HepG2 (cell line): ENCODE data around the gene MRPS5. TPM values are rescaled to one million over a fixed set of nuclear protein-coding genes. Genes with fewer than 3 reads are reported as not detected.

Experiments
- ATAC-seq: fragments of 200-7000 bp; cut with Tn5 transposase; 3 replicates; pipeline ENCODE4 v1.9.1; 2020; ENCODE audit warnings: mild to moderate bottlenecking, moderate library complexity
- BruUV-seq: library from RNA; stranded (reverse); fragments of 400-500 nt; replicated peaks from 2 replicates; lab custom pipeline; 2021; lab: Mats Ljungman, UMichigan
- CTCF ChIA-PET: fragments of 300-600 bp; formaldehyde crosslinking; extraction: SDS; loops from one replicate; lab custom pipeline; 2021; ENCODE audit warnings: low total read pairs, inconsistent platforms, low intra/inter-chr PET ratio; lab: Yijun Ruan, JAX
- POLR2A ChIA-PET: fragments of 350-600 bp; sonication (Branson Sonifier 250); formaldehyde crosslinking; loops from one replicate; lab custom pipeline; 2020; ENCODE audit warnings: antibody characterized with exemption, inconsistent platforms; lab: Yijun Ruan, JAX
- DNase-seq: peaks from one replicate; pipeline ENCODE4 v3.0.0-alpha.2; 2015; ENCODE audit warnings: low spot score
- FAIRE-seq: peaks from 3 replicates; lab custom pipeline; 2011; peaks lifted over from hg19 to GRCh38; lab: Jason Lieb, UNC
- H2AFZ ChIP-seq: one replicate; pipeline ENCODE4 v1.6.1; 2011; ENCODE audit warnings: low read length, inconsistent platforms
- H3K27ac ChIP-seq: fragments of 300-600 bp; 3 replicates; pipeline ENCODE4 v1.8.0; 2011; ENCODE audit warnings: mixed run types, mild to moderate bottlenecking, mixed read lengths, low read length, inconsistent platforms; ENCODE audit not compliant: insufficient read depth; ENCODE audit errors: extremely low read length
- H3K27me3 ChIP-seq, 2 experiments: fragments of 200-600 bp in 1 of 2; 2 replicates in 1 of 2; 3 replicates in 1 of 2; pipeline versions ENCODE4 v1.6.0 to v1.8.0; 2011; ENCODE audit warnings: low read length in 2 of 2, mild to moderate bottlenecking in 2 of 2, moderate library complexity in 2 of 2, inconsistent platforms in 1 of 2; ENCODE audit not compliant: insufficient read depth in 2 of 2, control insufficient read depth in 1 of 2
- H3K36me3 ChIP-seq, 2 experiments: fragments of 200-600 bp in 1 of 2; replicated peaks in 1 of 2; 2 replicates in 1 of 2; 3 replicates in 1 of 2; pipeline versions ENCODE4 v1.5.1 to v1.8.0; 2011; ENCODE audit warnings: low read length in 2 of 2, inconsistent platforms in 1 of 2; ENCODE audit not compliant: insufficient read depth in 2 of 2, control insufficient read depth in 1 of 2
- H3K4me1 ChIP-seq: 2 replicates; pipeline ENCODE4 v1.5.1; 2012; ENCODE audit warnings: low read length, inconsistent platforms; ENCODE audit not compliant: insufficient read depth
- H3K4me2 ChIP-seq: 2 replicates; pipeline ENCODE4 v1.6.0; 2011; ENCODE audit warnings: low read depth, low read length, inconsistent platforms
- H3K4me3 ChIP-seq, 3 experiments: fragments of 200-600 bp in 1 of 3; sonication (generic), shearing (Covaris generic) in 1 of 3; replicated peaks in 1 of 3; 2 replicates each; pipeline ENCODE4 v1.5.1; 2011 to 2016; ENCODE audit warnings: low read length in 3 of 3, inconsistent platforms in 2 of 3, low read depth in 2 of 3, mild to moderate bottlenecking in 2 of 3, control low read depth in 1 of 3, mixed read lengths in 1 of 3; ENCODE audit not compliant: insufficient read depth in 1 of 3
- H3K79me2 ChIP-seq: one replicate; pipeline ENCODE4 v1.6.1; 2011; ENCODE audit warnings: low read length, inconsistent platforms; ENCODE audit not compliant: insufficient read depth
- H3K9ac ChIP-seq: 2 replicates; pipeline ENCODE4 v1.6.0; 2011; ENCODE audit warnings: mild to moderate bottlenecking, low read depth, low read length, inconsistent platforms; ENCODE audit not compliant: insufficient read depth
- H3K9me3 ChIP-seq: 2 replicates; pipeline ENCODE4 v1.5.1; 2012; ENCODE audit warnings: mild to moderate bottlenecking, low read length
- H4K20me1 ChIP-seq: 2 replicates; pipeline ENCODE4 v1.6.0; 2011; ENCODE audit warnings: inconsistent platforms, mild to moderate bottlenecking, low read length, moderate library complexity; ENCODE audit not compliant: insufficient read depth
- CHD4 ChIP-seq: fragments of 200-600 bp; sonication (generic); IDR thresholded peaks from 2 replicates; pipeline ENCODE4 v1.7.0; 2017; ENCODE audit warnings: mild to moderate bottlenecking, low read length, borderline replicate concordance
- ELF4 ChIP-seq: sonication (generic); formaldehyde crosslinking; IDR thresholded peaks from 2 replicates; pipeline ENCODE4 v1.5.0; 2020; ENCODE audit warnings: missing genetic modification reagents, mild to moderate bottlenecking, moderate library complexity, borderline replicate concordance
- ETV6 ChIP-seq: sonication (generic); formaldehyde crosslinking; conservative IDR thresholded peaks from 2 replicates; pipeline ENCODE4 v1.4.0; 2020; ENCODE audit warnings: missing genetic modification reagents
- KDM4B ChIP-seq: sonication (generic); formaldehyde crosslinking; IDR thresholded peaks from 2 replicates; pipeline ENCODE4 v1.4.0; 2020; ENCODE audit warnings: missing genetic modification reagents
- NPAS2 ChIP-seq: sonication (generic); formaldehyde crosslinking; IDR thresholded peaks from 2 replicates; pipeline ENCODE4 v1.8.0; 2022; ENCODE audit warnings: mild to moderate bottlenecking, missing genetic modification reagents, borderline replicate concordance
- NR2F6 ChIP-seq, 2 experiments: IDR thresholded peaks; 2 replicates each; pipeline ENCODE4 v1.6.1; 2016; ENCODE audit warnings: antibody characterized with exemption in 1 of 2, mild to moderate bottlenecking in 1 of 2
- RAD51 ChIP-seq: fragments of 450-650 bp; IDR thresholded peaks from 2 replicates; pipeline ENCODE4 v1.6.1; 2016; ENCODE audit warnings: borderline replicate concordance
- RORA ChIP-seq: sonication (generic); formaldehyde crosslinking; IDR thresholded peaks from 2 replicates; pipeline ENCODE4 v1.5.0; 2020; ENCODE audit warnings: mild to moderate bottlenecking, missing genetic modification reagents, moderate library complexity
- SKIL ChIP-seq: sonication (generic); formaldehyde crosslinking; IDR thresholded peaks from 2 replicates; pipeline ENCODE4 v1.8.0; 2022; ENCODE audit warnings: missing genetic modification reagents, mild to moderate bottlenecking, moderate library complexity, borderline replicate concordance
- SMARCC2 ChIP-seq: fragments of 450-650 bp; IDR thresholded peaks from 2 replicates; pipeline ENCODE4 v1.6.1; 2017; ENCODE audit warnings: antibody characterized with exemption, mild to moderate bottlenecking
- SOX6 ChIP-seq, 2 experiments: fragments of 450-650 bp in 1 of 2; sonication (generic) in 1 of 2; formaldehyde crosslinking in 1 of 2; IDR thresholded peaks; 2 replicates each; pipeline versions ENCODE4 v1.4.0 to v1.6.1; 2017 to 2020; ENCODE audit warnings: antibody characterized with exemption in 1 of 2, mild to moderate bottlenecking in 1 of 2, missing genetic modification reagents in 1 of 2
- SP1 ChIP-seq, 2 experiments: fragments of 450-650 bp in 1 of 2; sonication (generic) in 1 of 2; formaldehyde crosslinking in 1 of 2; IDR thresholded peaks; 2 replicates each; pipeline versions ENCODE4 v1.4.0 to v1.6.1; 2016 to 2020; ENCODE audit warnings: missing genetic modification reagents in 1 of 2
- SRY ChIP-seq: sonication (generic); formaldehyde crosslinking; IDR thresholded peaks from 2 replicates; pipeline ENCODE4 v1.8.0; 2022; ENCODE audit warnings: mild to moderate bottlenecking, missing genetic modification reagents
- SSRP1 ChIP-seq: IDR thresholded peaks from 2 replicates; pipeline ENCODE4 v1.6.1; 2016; ENCODE audit warnings: control low read depth
- TCF7L2 ChIP-seq: IDR thresholded peaks from 2 replicates; pipeline ENCODE4 v1.6.1; 2011; ENCODE audit warnings: mild to moderate bottlenecking, low read depth, low read length, moderate library complexity
- TFDP2 ChIP-seq: sonication (generic); formaldehyde crosslinking; IDR thresholded peaks from 2 replicates; pipeline ENCODE4 v1.4.0; 2020; ENCODE audit warnings: missing genetic modification reagents
- ZC3H4 ChIP-seq: sonication (generic); formaldehyde crosslinking; IDR thresholded peaks from 2 replicates; pipeline ENCODE4 v1.4.0; 2020; ENCODE audit warnings: missing genetic modification reagents, borderline replicate concordance
- ZIK1 ChIP-seq: sonication (generic); formaldehyde crosslinking; IDR thresholded peaks from 2 replicates; pipeline ENCODE4 v1.5.0; 2020; ENCODE audit warnings: mild to moderate bottlenecking, low read depth, missing genetic modification reagents, borderline replicate concordance
- ZNF136 ChIP-seq: sonication (generic); formaldehyde crosslinking; IDR thresholded peaks from 2 replicates; pipeline ENCODE4 v1.8.1; 2022; ENCODE audit warnings: low read depth, mild to moderate bottlenecking, moderate library complexity, missing genetic modification reagents
- ZNF143 ChIP-seq: sonication (generic); formaldehyde crosslinking; IDR thresholded peaks from 2 replicates; pipeline ENCODE4 v1.4.0; 2020; ENCODE audit warnings: missing genetic modification reagents
- ZNF296 ChIP-seq: sonication (generic); formaldehyde crosslinking; conservative IDR thresholded peaks from 2 replicates; pipeline ENCODE4 v1.5.0; 2020; ENCODE audit warnings: mild to moderate bottlenecking, missing genetic modification reagents
- ZNF3 ChIP-seq: IDR thresholded peaks from 2 replicates; pipeline ENCODE4 v1.7.0; 2017; ENCODE audit warnings: inconsistent platforms
- ZNF44 ChIP-seq: sonication (generic); formaldehyde crosslinking; IDR thresholded peaks from 2 replicates; pipeline ENCODE4 v1.5.1; 2020; ENCODE audit warnings: mild to moderate bottlenecking, missing genetic modification reagents
- WGBS: methylation state at CpG from one replicate; pipeline ENCODE4 v1.1.6; 2017; ENCODE audit warnings: low lambda C conversion rate; 5-methylcytosine and 5-hydroxymethylcytosine counted together
- in situ Hi-C: cut with HindIII; loops from 2 replicates; pipeline ENCODE4 v1.10.0; 2017; ENCODE audit warnings: low pct_unique_long_range_greater_than_20kb; ENCODE audit not compliant: extremely low pct_ligation_motif_present
- intact Hi-C: fragments of 100-400 bp; cut with micrococcal nuclease; formaldehyde crosslinking; loops from one replicate; pipeline ENCODE4 v1.10.0; 2022; ENCODE audit not compliant: unreplicated experiment
- polyA plus RNA-seq, 8 experiments: library from polyadenylated mRNA; depleted of rRNA in 3 of 8; stranded (reverse) in 7 of 8; unstranded in 1 of 8; fragments of >200 nt; fragmentation: Illumina TruSeq in 4 of 8; extraction: Trizol in 4 of 8; gene quantifications; 2 replicates each; pipeline versions ENCODE4 v1.2.1 to v1.2.3, GENCODE V29; 2011 to 2016; ENCODE audit warnings: low read depth in 4 of 8, missing spikeins in 1 of 8, mixed read lengths in 1 of 8; ENCODE audit not compliant: insufficient read depth in 1 of 8
- total RNA-seq, 5 experiments: library from RNA; depleted of rRNA; stranded (reverse); fragments of >200 nt; fragmentation: Illumina TruSeq; extraction: Trizol; gene quantifications; 2 replicates each; pipeline ENCODE4 v1.2.3, GENCODE V29; 2016; ENCODE audit warnings: low read depth in 1 of 5

MRPS5 gene
- total and polyA plus RNA-seq, 2 of the 13 experiments (the other 11 are each of a cell fraction or from before 2014, with no cell fraction given): 98.8 to 134 TPM

GRCh38 chr2:95057535-95058370, 63.9 kb downstream of the MRPS5 start:
- WGBS: 17% methylated on average over 27 of the region's 28 CpGs
- no peak overlapping the region for H3K27ac ChIP-seq
- no peaks in the 10 kb centered on the region for H3K79me2 ChIP-seq
- POLR2A ChIA-PET: no interaction called here
- in situ Hi-C loops: no loop called here
- DNase-seq (peak; percentile 80), ATAC-seq (peak; percentile 63), FAIRE-seq (peak; percentile 26)
- no peak overlapping the region for H2AFZ ChIP-seq
- intact Hi-C loops: no loop called here
- H3K4me2 ChIP-seq: peak overlapping the region; percentile 85
- no peaks in the 10 kb centered on the region for H3K36me3 ChIP-seq
- peaks cover 5 to 41% of the 10 kb centered on the region in 2 experiments for H3K27me3 ChIP-seq
- H3K9me3 ChIP-seq: no peaks in the 10 kb centered on the region
- H3K4me1 ChIP-seq: peaks cover 79% of the 10 kb centered on the region
- BruUV-seq: TSS peak; percentile 60
- CTCF ChIA-PET: no interaction called here
- H4K20me1 ChIP-seq: no peaks in the 10 kb centered on the region
- H3K9ac ChIP-seq: peak overlapping the region; percentile 30; the same call in 1 of the 2 replicates
- peak overlapping the region; percentile 18 to 61 (median 42) for H3K4me3 ChIP-seq
- TF ChIP-seq ZNF44 (CRISPR knock-in tag): no peak
- no peak for TF ChIP-seq SRY (CRISPR knock-in tag)
- TF ChIP-seq SKIL (CRISPR knock-in tag): no peak
- TF ChIP-seq ZNF3 (CRISPR knock-in tag): no peak
- TF ChIP-seq ZNF136 (CRISPR knock-in tag): no peak
- TF ChIP-seq NPAS2 (CRISPR knock-in tag): no peak
- TF ChIP-seq TCF7L2: no peak
- no peak for TF ChIP-seq ZIK1
- TF ChIP-seq CHD4: 0 out of 2 replicates have a peak, but pooled peaks have one; percentile 42
- no peak for TF ChIP-seq ZNF296 (CRISPR knock-in tag)
- no peak for TF ChIP-seq NR2F6 (IDR thresholded peaks at IDR 0.05)
- no peak for TF ChIP-seq NR2F6 (CRISPR knock-in tag; IDR thresholded peaks at IDR 0.05)
- no peak for TF ChIP-seq SMARCC2
- no peak for TF ChIP-seq ZNF143 (CRISPR knock-in tag)
- TF ChIP-seq SSRP1 (CRISPR knock-in tag): no peak
- TF ChIP-seq ETV6 (CRISPR knock-in tag): 0 out of 2 replicates have a peak, but pooled peaks have one; percentile 53
- 0 out of 2 replicates have a peak, but pooled peaks have one; percentile 56 for TF ChIP-seq ELF4
- TF ChIP-seq RORA (CRISPR knock-in tag): no peak
- 0 out of 2 replicates have a peak, but pooled peaks have one; percentile 24 for TF ChIP-seq ZC3H4
- TF ChIP-seq SP1 (IDR thresholded peaks at IDR 0.05): no peak
- TF ChIP-seq SP1 (CRISPR knock-in tag; IDR thresholded peaks at IDR 0.05): no peak
- no peak for TF ChIP-seq RAD51
- no peak for TF ChIP-seq SOX6 (IDR thresholded peaks at IDR 0.05)
- TF ChIP-seq SOX6 (CRISPR knock-in tag; IDR thresholded peaks at IDR 0.05): peak; percentile 62
- no peak for TF ChIP-seq KDM4B
- no peak for TF ChIP-seq TFDP2 (CRISPR knock-in tag)
